PC-3 (cell line): ENCODE data around the gene EFR3B. TPM values are rescaled to one million over a fixed set of nuclear protein-coding genes. Genes with fewer than 3 reads are reported as not detected.

Experiments
- ATAC-seq: fragments of 200-7000 bp; cut with Tn5 transposase; 2 replicates; pipeline ENCODE4 v1.9.1; 2020; ENCODE audit warnings: mild to moderate bottlenecking, moderate library complexity
- BruUV-seq: library from RNA; stranded (reverse); fragments of 400-500 nt; replicated peaks from 2 replicates; lab custom pipeline; 2021; lab: Mats Ljungman, UMichigan
- CTCF ChIA-PET: fragments of 300-600 bp; sonication (Branson Sonifier 250); formaldehyde crosslinking; loops from one replicate; lab custom pipeline; 2022; ENCODE audit warnings: antibody characterized with exemption; lab: Charles Lee
- POLR2A ChIA-PET: fragments of 300-600 bp; sonication (Branson Sonifier 250); formaldehyde crosslinking; loops from one replicate; lab custom pipeline; 2022; ENCODE audit warnings: antibody characterized with exemption; ENCODE audit not compliant: unreplicated experiment; lab: Charles Lee
- DNase-seq: peaks from one replicate; pipeline ENCODE4 v3.0.0-alpha.2; 2015
- H2AFZ ChIP-seq: fragments of 300-600 bp; sonication (generic); 2 replicates; pipeline ENCODE4 v1.6.0; 2016; ENCODE audit warnings: antibody characterized with exemption, low read length
- H3F3A ChIP-seq: fragments of 300-600 bp; sonication (generic); one replicate; pipeline ENCODE4 v1.6.0; 2017; ENCODE audit warnings: antibody characterized with exemption, low read length, control low read depth, mild to moderate bottlenecking; ENCODE audit not compliant: unreplicated experiment
- H3K27ac ChIP-seq: fragments of 300-600 bp; sonication (generic); 2 replicates; pipeline ENCODE4 v1.5.1; 2016; ENCODE audit warnings: mild to moderate bottlenecking, low read length
- H3K27me3 ChIP-seq: fragments of 300-600 bp; sonication (generic); 2 replicates; pipeline ENCODE4 v1.6.1; 2016; ENCODE audit warnings: low read length, mixed read lengths
- H3K36me3 ChIP-seq: fragments of 300-600 bp; sonication (generic); 2 replicates; pipeline ENCODE4 v1.6.1; 2016; ENCODE audit warnings: low read depth, mixed run types, low read length, mixed read lengths
- H3K4me1 ChIP-seq: fragments of 300-600 bp; sonication (generic); 2 replicates; pipeline ENCODE4 v1.5.1; 2016; ENCODE audit warnings: low read length; ENCODE audit not compliant: insufficient read depth
- H3K4me2 ChIP-seq: fragments of 300-600 bp; sonication (generic); 2 replicates; pipeline ENCODE4 v1.6.0; 2016; ENCODE audit warnings: low read length
- H3K4me3 ChIP-seq: fragments of 300-600 bp; sonication (generic); 2 replicates; pipeline ENCODE4 v1.5.1; 2016; ENCODE audit warnings: mild to moderate bottlenecking, low read length, mixed read lengths
- H3K79me2 ChIP-seq: fragments of 300-600 bp; sonication (generic); 2 replicates; pipeline ENCODE4 v1.6.1; 2017; ENCODE audit warnings: low read length, mixed read lengths
- H3K9ac ChIP-seq: fragments of 300-600 bp; sonication (generic); 2 replicates; pipeline ENCODE4 v1.6.0; 2016; ENCODE audit warnings: mild to moderate bottlenecking, low read length
- H3K9me2 ChIP-seq: fragments of 300-600 bp; sonication (generic); replicated peaks from 2 replicates; pipeline ENCODE4 v1.6.1; 2016; ENCODE audit warnings: mixed run types, low read length, mixed read lengths
- H3K9me3 ChIP-seq: fragments of 300-600 bp; sonication (generic); 2 replicates; pipeline ENCODE4 v1.6.1; 2016; ENCODE audit warnings: low read length, mixed read lengths
- H4K20me1 ChIP-seq: fragments of 300-600 bp; sonication (generic); 2 replicates; pipeline ENCODE4 v1.6.1; 2016; ENCODE audit warnings: low read length, mixed read lengths
- CTCF ChIP-seq: fragments of 300-600 bp; sonication (generic); conservative IDR thresholded peaks from 2 replicates; pipeline ENCODE4 v1.5.1; 2017; ENCODE audit warnings: antibody characterized with exemption, low read depth, mild to moderate bottlenecking, low read length
- EZH2 ChIP-seq: fragments of 300-600 bp; sonication (generic); IDR thresholded peaks from one replicate; pipeline ENCODE4 v1.6.1; 2017; ENCODE audit warnings: antibody characterized with exemption, mild to moderate bottlenecking, low read length; ENCODE audit not compliant: unreplicated experiment
- EZH2phosphoT487 ChIP-seq: fragments of 300-600 bp; sonication (generic); IDR thresholded peaks from 2 replicates; pipeline ENCODE4 v1.6.1; 2018; ENCODE audit warnings: mild to moderate bottlenecking, antibody characterized with exemption, low read length, borderline replicate concordance
- intact Hi-C: fragments of 100-400 bp; cut with micrococcal nuclease; formaldehyde crosslinking; loops from 2 replicates; pipeline ENCODE4 v1.9.0; 2023
- total RNA-seq: library from RNA; depleted of rRNA; stranded (reverse); fragments of >200 nt; gene quantifications from 2 replicates; pipeline ENCODE4 v1.2.3, GENCODE V29; 2014

Gene EFR3B
- total RNA-seq, 1 experiment from 2014 or later: 4.6 TPM

- H3K79me2 ChIP-seq: no peaks in the 10 kb centered on the region
- no peaks in the 10 kb centered on the region for H4K20me1 ChIP-seq
- H3K4me2 ChIP-seq: no peak overlapping the region
- H3F3A ChIP-seq: no peaks in the 10 kb centered on the region
- H3K36me3 ChIP-seq: no peaks in the 10 kb centered on the region
- CTCF ChIA-PET: no interaction called here
- H3K9ac ChIP-seq: no peak overlapping the region
- no peak for TF ChIP-seq EZH2
- no peak for TF ChIP-seq CTCF
- TF ChIP-seq EZH2phosphoT487: no peak
- POLR2A ChIA-PET: no interaction called here
- no peaks in the 10 kb centered on the region for H3K9me3 ChIP-seq
- intact Hi-C loops: no loop called here
- no peak overlapping the region for H3K4me3 ChIP-seq
- peaks cover 11% of the 10 kb centered on the region for H3K4me1 ChIP-seq
- no peak overlapping the region for H3K27ac ChIP-seq
- BruUV-seq: no TSS peak
- DNase-seq (no peak), ATAC-seq (no peak)
- H3K9me2 ChIP-seq: no peaks in the 10 kb centered on the region
- 0 out of 2 replicates have a peak, but pooled peaks cover 3% of the 10 kb centered on the region for H3K27me3 ChIP-seq
- H2AFZ ChIP-seq: no peak overlapping the region
Observed at GRCh38 chr2:25025229-25026007, 16.5 kb upstream of the EFR3B start.

GRCh38 chr2:25026008-25026530 is 15.8 kb upstream of the EFR3B start:
- POLR2A ChIA-PET: no interaction called here
- H3K4me3 ChIP-seq: no peak overlapping the region
- 0 out of 2 replicates have a peak, but pooled peaks cover 3% of the 10 kb centered on the region for H3K27me3 ChIP-seq
- TF ChIP-seq EZH2 (no peak), CTCF (no peak), EZH2phosphoT487 (no peak)
- no peak for DNase-seq
- no peak for ATAC-seq
- H3K36me3 ChIP-seq: no peaks in the 10 kb centered on the region
- H3K4me2 ChIP-seq: no peak overlapping the region
- intact Hi-C loops: no loop called here
- H4K20me1 ChIP-seq: no peaks in the 10 kb centered on the region
- peaks cover 11% of the 10 kb centered on the region for H3K4me1 ChIP-seq
- no peak overlapping the region for H3K27ac ChIP-seq
- no peak overlapping the region for H3K9ac ChIP-seq
- no peaks in the 10 kb centered on the region for H3K9me3 ChIP-seq
- CTCF ChIA-PET: no interaction called here
- no peaks in the 10 kb centered on the region for H3F3A ChIP-seq
- no peaks in the 10 kb centered on the region for H3K79me2 ChIP-seq
- BruUV-seq: no TSS peak
- H2AFZ ChIP-seq: no peak overlapping the region
- no peaks in the 10 kb centered on the region for H3K9me2 ChIP-seq

GRCh38 chr2:25029183-25029554 is 12.7 kb upstream of the EFR3B start:
- ATAC-seq: peak; percentile 62
- Histone ChIP-seq H3K4me3 (no peak overlapping the region), H3K9me2 (no peaks in the 10 kb centered on the region), H3K27ac (no peak overlapping the region), H3K36me3 (no peaks in the 10 kb centered on the region), H2AFZ (no peak overlapping the region), H3K4me2 (no peak overlapping the region), H3K9ac (no peak overlapping the region), H3K9me3 (no peaks in the 10 kb centered on the region), H3K4me1 (peaks cover 11% of the 10 kb centered on the region), H3K27me3 (0 out of 2 replicates have a peak, but pooled peaks cover 2% of the 10 kb centered on the region), H4K20me1 (no peaks in the 10 kb centered on the region), H3K79me2 (no peaks in the 10 kb centered on the region), H3F3A (no peaks in the 10 kb centered on the region)
- DNase-seq: peak; percentile 79
- no TSS peak for BruUV-seq
- intact Hi-C loops: no loop called here
- POLR2A ChIA-PET: no interaction called here
- no peak for TF ChIP-seq CTCF
- no peak for TF ChIP-seq EZH2
- no peak for TF ChIP-seq EZH2phosphoT487
- CTCF ChIA-PET: no interaction called here
